Iris pigment epithelial cell (primary cell): ENCODE measurements around the gene MX2.
"Not testable (repeated sequence)": the region's sequence is repeated elsewhere in the genome, so short reads cannot be mapped to it uniquely, and the experiment has no call there.

Source experiments
- DNase-seq: peaks from one replicate; pipeline ENCODE4 v3.0.0-alpha.2; 2011; ENCODE audit warnings: low read depth

Gene MX2

DNA sequence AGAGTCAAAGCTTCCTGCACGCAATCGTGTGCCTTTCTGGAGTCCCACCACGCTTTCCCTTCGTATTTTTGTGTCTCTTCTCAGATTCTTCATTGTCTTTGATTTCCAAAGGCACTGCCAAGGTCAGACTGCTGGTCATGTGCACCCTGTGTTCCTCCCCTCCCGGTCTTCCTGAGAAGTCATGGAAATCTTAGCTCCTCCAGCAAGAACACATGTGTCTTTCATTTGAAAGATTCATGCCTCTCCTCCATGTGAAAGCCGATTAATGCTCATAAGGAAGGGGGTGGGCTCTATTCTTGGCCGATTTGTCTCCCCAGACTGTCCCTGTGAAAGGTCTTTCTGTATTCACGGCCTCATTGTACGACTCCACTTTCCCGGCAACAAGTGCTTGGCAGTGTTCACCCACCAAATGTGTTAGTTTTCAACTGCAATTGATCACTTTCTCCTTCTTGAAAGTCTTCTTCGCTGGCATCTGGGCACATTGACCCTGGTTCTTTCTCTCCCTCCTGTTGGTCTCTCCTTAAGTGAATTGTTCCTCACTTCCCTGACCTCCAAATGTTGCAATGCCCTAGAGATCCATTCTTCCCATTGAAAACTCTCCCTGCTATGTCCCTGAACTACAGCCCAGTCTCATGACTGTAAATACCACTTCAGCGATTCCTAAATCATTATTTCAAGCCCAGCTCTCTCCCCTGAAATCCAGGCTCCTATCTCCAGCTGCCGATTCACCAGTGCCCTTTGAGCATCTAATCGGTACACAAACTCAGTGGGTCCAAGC lies 25.4 kb downstream of the MX2 start:
- DNase-seq, result no peak

DNA sequence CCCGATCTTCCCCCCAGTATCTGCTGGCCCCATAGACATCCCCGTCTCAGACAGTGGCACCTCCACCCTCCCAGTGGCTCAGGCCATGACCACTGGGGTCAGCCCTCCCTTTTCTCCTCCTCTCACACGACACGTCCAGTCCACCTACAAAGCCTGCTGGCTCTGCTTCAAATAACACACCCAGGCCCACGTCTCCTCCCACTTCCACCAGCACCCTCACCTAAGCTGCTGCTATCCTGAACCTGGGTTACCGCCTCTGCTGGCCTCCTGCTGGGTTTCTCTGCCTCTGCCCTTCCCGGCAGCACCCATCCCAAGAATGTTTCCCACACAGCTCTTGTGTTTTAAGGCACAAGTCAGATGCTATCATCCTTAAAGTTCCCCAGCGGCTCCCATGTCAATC lies 26.0 kb downstream of the MX2 start:
- no peak for DNase-seq

DNA sequence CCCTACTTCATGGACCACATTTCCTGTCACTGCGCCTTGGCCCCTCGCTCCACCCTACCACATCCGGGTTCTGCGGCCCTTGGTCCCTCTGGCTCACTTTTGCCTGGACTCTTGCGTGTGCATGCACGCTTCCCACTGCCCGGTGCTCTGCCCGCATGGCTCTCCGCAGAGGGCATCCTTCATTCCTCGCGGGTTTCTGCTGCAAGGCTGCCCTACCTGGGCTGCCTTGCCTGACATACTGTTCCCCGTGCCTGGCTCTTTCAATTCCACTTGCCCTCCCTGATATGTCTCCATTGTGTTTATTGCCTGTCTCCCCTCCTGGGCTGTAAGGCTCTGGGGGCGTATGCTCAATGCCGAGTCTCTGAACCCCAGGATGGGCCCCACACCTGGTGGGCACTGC lies 26.4 kb downstream of the MX2 start:
- DNase-seq, result no peak

DNA sequence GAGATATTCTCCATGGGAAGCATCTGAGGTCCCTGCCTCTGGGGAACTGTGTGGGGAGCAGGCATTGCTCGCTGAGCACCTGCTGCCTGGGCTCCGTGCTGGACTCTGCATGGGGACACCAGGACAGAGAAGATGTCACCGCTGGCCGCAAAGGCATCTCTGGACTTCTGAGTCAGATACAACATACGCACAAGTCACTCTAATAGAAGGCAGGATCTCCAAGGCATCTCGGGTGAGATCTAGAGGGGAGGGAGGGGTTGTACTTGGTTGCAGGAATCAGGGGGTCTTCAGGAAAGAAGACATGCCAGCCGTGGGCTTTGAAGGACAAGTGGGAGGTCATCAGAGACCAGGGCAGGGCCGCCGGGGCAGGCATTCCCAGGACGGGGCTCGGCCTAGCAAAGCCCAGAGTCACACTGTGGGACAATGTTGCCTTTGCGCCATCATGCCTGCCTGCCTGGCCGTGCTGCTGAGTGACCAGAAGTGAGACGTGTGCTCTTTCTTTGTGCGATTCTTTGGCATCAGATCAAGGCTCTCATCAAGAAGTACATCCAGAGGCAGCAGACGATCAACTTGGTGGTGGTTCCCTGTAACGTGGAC lies 28.3 kb downstream of the MX2 start:
- DNase-seq, result no peak

DNA sequence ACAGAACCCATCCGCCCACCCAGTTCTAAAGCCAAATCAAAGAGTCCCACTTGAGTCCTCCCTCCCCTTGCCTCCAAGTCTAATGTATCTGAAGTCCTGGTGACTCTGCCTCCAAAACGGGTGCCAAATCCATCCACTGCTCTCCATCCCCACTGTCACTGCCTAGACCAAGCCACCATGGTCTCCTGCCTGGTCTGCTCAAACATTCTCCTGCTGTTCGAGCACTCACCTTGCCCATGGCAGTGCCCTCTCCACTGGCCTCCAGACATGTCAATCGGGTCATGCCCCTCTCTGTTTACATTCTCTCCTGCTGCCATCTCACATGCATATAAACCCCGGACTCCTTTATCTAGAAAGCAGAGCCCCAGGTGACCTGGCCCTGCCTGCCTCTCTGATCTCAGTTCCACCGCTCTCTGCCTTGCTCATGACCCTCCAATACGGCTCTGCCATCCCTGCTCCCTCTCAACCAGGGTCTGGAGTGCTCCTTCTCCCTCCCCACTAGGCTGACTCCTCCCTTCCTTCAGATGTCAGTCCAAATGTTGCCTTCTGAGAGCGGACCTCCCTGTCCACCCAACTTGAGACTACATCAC lies 32.1 kb downstream of the MX2 start:
- no peak for DNase-seq

DNA sequence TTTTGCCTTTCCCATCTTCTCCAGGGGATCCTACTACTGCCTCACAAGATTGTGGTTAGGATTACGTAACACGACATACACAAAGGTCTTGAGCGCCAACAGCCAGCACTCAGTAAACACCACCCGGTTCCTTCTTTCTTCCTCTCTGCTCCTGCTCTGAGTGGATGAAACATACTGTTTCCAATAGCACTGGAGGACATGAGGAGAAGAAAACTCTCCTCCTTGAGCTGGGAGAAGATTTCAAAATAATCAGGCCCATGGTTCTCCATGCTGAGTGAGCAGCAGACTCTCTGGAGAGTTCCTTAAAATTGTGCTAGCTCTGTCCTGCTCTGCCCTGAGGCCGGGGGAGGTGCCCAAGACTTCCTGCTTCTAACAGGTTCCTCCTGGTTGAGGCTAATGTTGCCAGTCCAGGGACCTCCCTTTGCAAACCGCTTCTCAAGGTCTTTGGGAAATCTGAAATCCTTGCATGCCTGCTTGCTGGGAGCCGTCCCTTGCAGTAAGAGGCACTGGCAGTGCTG lies 34.8 kb downstream of the MX2 start:
- no peak for DNase-seq

DNA sequence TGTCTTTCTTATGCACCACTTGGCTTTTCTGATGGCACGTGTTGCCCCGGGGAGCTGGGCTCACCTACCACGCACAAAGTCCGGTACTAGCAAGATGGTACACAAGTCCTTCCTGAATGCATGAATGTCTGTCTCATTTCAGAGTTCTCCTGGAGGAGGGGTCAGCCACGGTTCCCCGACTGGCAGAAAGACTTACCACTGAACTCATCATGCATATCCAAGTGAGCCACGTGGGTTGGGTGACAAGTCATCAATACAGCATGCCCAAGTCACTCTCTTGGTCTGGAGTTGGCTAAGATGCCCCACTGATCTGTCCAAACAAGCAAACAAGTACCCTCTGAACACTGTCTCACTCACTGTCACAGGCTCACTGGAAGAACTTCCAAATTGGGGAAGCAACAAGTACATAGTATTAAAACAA lies 35.7 kb downstream of the MX2 start:
- DNase-seq, result no peak

DNA sequence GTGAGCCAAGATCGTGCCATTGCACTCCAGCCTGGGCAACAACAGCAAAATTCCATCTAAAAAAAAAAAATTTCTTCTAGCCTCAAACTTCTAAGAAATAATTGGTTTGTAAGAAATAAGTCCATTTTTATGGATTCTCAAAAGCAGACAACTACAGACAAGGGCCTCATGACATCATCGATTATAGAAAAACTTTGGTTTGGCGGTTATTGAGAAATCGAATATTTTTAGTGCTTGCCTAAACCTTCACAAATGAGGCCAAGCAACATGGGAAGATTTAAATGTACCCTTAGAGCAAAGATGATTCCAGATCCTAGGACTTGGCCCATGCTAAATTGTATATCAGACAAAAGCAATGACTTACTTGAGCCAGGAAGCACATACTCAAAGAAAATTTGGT lies 36.4 kb downstream of the MX2 start:
- DNase-seq, result no peak

DNA sequence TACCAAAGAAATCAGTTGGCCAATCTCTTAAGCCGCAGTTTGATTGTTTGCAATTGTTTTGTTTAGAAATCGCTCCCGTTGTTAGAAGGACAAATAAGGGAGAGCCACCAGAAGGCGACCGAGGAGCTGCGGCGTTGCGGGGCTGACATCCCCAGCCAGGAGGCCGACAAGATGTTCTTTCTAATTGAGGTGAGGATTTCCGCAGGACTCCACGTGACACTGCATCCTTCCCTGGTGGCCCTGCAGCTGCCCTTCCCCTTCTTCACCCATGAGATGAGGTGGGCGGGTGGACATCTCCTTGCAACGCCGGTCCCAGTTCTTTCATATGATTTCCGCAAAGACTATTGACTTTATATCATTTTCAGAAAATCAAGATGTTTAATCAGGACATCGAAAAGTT lies 37.0 kb downstream of the MX2 start:
- DNase-seq, result no peak

DNA sequence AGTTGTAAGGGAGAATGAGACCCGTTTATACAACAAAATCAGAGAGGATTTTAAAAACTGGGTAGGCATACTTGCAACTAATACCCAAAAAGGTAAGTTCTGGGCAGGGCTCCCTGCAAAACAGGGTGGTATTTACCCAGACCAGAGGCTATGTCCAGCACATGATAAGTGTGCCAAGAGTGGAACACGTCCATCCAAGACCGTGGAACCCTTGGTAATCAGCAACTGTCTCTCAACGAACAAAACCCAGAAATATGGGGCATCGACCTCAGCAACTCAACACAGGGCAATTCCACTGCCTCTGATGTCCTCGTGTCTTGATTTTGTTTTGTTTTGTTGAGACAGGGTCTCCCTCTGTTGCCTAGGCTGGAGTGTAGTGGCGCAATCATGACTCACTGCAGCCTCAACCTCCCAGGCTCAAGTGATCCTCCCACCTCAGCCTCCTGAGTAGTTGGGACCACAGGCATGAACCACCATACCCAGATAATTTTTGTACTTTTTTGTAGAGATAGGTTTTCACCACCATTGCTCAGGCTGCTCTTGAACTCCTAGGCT lies 37.5 kb downstream of the MX2 start:
- no peak for DNase-seq

DNA sequence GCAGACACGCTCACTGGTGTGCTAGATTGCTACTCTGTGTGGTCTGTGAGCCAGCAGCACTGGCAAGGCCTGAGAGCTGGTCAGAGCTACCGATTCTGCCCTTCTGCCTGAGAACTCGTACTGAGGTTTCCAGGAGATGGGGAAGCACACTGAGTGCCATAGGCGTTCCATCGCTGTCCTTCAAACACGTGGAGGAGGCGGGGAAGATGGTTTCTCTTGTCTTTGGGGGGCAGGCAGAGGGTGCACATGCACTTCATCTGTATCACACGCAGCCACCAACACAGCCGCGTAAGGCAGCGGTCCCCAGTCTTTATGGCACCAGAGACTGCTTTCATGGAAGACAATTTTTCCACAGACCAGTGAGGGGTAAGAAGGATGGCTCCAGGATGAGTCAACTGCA lies 40.4 kb downstream of the MX2 start:
- no peak for DNase-seq

DNA sequence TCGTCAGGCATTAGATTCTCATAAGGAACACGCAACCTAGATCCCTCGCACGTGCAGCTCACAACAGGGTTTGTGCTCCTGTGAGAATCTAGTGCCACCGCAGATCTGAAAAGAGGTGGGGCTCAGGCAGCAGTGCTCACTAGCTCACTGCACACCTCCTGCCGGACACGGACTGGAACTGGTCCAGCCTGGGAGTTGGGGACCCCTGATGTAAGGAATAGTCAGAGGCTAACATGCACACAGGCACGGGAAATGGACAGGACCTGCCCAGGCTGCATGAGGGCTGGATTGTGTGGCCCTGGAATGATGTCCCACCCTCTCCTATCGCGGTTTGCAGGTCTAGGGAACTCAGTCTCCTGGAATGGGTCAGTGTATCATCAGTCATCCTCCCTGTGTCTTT lies 41.0 kb downstream of the MX2 start:
- no peak for DNase-seq

DNA sequence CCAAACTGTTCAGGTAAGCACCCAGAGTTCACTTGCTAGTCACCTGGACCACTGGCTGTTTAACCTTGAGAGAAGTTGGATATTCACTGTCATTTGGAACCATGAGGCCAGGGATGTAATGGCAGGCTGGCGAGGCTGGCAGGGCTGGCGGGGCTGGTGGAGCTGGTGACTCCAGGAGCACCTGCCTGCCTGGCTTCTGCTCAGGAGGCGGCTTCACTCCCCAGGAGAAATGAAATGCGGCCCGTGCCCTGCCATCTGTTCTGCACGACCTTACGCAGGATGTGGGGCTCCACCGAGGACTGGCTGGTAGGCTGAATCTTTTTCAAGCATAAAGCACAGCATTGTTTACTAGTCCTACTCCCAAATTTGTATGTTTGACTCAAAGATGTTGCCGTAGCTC lies 41.5 kb downstream of the MX2 start:
- DNase-seq, result no peak

DNA sequence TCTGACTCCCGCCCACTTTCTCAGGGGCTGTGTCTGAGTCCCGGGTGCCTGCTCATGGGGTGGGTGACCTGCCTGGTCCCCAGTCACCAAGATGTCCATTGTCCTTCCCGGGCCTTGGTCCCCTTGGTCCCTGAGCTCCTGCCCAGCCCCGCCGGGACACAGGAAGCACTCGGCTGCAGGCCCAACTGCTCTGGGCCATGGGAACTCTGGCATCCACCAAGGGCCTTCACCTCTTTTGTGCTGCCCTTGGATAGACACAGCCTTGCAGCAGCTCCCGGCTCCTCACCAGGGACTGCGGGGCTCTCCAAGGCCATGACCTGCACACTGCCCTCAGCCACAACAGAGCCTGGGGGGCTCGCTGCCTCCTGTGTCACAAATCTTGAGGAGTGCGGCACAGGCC lies 42.1 kb downstream of the MX2 start:
- no peak for DNase-seq

DNA sequence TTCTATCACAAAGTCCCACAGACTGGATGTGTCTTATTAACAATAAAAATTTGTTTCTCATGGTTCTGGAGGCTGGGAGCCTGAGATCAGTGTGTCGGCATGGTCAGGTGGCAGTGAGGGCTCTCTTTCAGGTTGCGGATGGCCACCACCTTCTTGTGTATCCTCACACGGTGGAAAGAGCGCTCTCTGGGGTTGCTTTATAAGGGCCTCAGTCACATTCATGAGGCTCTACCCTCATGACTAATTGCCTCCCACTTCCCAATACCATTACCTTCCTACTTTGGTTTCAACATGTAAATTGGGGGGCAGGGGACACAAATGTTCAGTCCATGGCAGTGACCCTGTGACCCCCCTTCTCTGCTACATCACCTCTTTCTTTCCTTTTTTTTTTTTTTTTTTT lies 43.5 kb downstream of the MX2 start:
- no peak for DNase-seq

DNA sequence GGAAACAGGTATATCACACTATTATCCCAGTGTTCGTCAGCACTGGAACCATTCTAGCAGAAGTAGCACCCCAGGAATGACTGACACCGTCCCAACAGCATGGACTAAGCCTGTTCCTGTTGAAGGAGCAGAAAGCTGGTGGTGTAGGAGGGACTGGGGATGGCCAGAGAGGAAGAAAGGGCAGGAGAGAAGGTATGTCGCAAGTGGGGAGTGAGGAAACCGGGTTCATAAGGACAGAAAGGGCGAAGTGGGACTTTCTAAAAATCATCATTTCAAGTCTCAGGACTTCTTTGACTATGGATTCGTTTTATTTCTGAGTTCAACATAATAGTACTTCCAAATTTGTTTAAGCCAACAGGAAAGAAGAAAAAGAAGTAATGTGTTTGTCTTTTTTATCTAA lies 44.5 kb downstream of the MX2 start:
- no peak for DNase-seq

DNA sequence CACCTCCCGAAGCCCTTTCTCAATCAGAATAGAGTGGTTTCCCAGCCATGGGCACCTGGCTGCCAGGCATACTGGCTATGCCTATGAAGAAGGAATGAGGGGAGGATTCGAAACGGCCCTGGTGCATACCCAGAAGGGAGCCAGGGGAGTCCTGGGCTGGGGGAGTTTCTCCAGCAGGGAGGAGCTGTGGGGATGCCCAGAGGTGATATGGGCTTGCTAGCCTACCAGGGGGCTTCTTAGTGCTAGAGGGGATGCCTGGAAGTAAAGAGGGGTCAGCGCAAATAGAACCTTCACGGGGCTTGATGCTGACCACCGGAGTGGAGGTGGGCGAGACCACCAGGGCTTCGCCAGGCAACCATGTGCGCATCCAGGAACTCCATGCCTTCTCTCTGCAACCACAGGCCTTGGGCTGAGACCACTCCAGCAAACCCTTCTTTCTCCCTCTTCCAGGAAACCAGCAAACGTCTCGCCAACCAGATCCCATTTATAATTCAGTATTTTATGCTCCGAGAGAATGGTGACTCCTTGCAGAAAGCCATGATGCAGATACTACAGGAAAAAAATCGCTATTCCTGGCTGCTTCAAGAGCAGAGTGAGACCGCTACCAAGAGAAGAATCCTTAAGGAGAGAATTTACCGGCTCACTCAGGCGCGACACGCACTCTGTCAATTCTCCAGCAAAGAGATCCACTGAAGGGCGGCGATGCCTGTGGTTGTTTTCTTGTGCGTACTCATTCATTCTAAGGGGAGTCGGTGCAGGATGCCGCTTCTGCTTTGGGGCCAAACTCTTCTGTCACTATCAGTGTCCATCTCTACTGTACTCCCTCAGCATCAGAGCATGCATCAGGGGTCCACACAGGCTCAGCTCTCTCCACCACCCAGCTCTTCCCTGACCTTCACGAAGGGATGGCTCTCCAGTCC lies 46.0 kb downstream of the MX2 start:
- DNase-seq, result no peak

DNA sequence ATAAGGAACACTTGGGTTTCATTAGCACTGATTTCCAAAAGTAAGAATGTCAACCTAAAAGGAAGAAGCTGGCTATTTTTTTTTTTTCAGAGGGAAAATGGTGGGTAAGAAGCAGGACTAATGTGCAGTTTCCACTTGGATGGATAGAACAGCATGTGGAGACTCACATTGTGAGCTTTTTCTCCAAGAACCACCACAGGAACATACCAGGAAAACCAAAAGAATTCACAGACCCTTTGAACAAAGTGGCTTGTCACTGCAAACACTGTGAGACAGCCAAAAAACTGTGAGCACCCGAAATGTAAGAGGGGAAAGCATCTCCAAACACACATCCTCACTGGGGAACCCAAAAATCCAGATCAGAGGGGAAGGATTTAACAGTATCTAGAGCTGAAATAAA lies 48.5 kb downstream of the MX2 start:
- no peak for DNase-seq

DNA sequence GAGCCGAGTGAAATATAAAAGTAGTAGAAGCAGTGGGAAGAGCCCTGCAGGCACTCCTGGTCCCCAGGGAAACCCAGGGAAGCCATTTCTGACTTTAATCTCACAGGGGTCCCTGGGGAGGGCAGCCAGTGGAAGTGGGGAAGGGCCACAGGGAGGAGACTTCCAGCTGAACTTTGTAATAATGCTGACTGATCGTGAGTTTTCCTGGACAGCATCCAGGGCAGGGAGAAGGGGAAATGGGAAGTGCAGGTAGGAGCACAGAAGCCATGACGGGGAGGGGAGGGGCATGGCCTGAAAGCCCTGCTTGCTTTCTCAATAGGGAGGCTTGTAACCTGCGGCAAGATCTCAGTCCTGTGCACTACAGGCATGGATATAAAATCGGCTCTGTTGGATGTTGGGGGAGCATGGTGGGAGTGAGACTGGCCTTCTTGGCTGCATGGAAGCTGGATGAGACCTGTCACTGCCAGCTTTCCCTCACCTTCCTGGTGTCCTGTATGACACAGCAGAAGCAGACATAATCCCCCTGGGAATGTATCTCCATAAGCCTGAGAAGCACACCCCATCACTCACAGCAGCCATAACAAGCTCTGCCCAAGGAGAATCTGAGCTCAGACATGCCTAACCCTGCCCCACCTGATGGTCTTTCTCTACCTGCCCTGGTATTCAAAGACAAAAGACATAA lies 49.1 kb downstream of the MX2 start:
- no peak for DNase-seq

DNA sequence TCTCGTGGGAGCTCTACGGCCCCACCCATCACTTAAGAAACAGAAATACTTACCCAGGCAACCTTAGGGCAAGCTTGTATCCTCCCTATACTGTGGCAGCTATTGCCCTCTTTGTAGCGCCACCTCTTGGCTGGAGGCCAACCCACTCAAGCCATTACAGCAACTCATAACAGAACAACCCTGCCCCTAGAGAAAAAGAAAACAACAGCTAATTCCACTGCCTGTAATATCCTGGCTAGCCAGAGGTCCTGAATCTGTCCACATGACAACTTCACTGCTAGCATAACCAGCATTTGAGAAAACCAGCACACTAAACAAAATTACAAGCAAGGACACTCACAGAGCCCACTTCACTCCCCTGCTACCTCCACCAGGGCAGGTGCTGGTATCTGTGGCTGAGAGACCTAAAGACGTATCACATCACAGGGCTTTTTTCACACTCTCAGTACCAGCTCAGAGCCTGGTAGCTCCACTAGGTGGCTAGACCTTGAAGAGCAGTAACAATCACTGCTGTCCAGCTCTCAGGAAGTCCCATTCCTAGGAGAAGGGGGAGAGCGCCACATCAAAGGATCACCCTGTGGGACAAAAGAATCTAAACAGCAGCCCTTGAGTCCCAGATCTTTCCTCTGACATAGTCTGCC lies 49.7 kb downstream of the MX2 start:
- DNase-seq, result no peak

DNA sequence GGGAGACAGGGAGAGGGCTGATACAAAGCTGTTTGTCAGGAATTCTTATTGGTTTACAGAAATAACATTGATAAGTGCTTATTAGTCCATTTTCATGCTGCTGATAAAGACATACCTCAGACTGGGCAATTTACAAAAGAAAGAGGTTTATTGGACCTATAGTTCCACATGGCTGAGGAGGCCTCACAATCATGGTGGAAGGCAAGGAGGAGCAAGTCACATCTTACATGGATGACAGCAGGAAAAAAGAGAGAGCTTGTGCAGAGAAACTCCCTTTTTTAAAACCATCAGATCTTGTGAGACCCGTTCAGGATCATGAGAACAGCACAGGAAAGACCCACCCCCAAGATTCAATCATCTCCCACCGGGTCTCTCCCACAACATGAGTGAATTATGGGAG lies 55.7 kb downstream of the MX2 start:
- DNase-seq, result not testable (repeated sequence)
